ENCODE results near the gene DYRK3.
"Not testable (repeated sequence)": the region's sequence is repeated elsewhere in the genome, so short reads cannot be mapped to it uniquely, and the experiment has no call there.

The DYRK3 gene

GRCh38 chr1:206635080-206635977, at the start of gene DYRK3:
Gene DYRK3 (plus strand): TSS chr1:206635536. CDS start chr1:206635704, 168 bp downstream.
- DNase-seq (ENCODE audit: low read depth in 2 of 2): peak; percentile 79 to 89

GRCh38 chr1:206586501-206587445, 48.6 kb upstream of the DYRK3 start:
- no peak for DNase-seq (ENCODE audit: low read depth in 2 of 2)

- DNase-seq (ENCODE audit: low read depth in 2 of 2): no peak
These were observed 47.4 kb upstream of the DYRK3 start for GRCh38 chr1:206587904-206588303.

- DNase-seq (ENCODE audit: low read depth in 2 of 2): no peak
These were observed 46.8 kb upstream of the DYRK3 start for GRCh38 chr1:206588492-206588891.

GRCh38 chr1:206589206-206589605, 46.1 kb upstream of the DYRK3 start:
- no peak for DNase-seq (ENCODE audit: low read depth in 2 of 2)

- DNase-seq (ENCODE audit: low read depth in 2 of 2): peak; percentile 46 to 66
These were observed 45.1 kb upstream of the DYRK3 start for GRCh38 chr1:206590025-206590758.

GRCh38 chr1:206591226-206591625, 44.1 kb upstream of the DYRK3 start:
- no peak for DNase-seq (ENCODE audit: low read depth in 2 of 2)

GRCh38 chr1:206591696-206592095, 43.6 kb upstream of the DYRK3 start:
- DNase-seq (ENCODE audit: low read depth in 2 of 2): no peak

- DNase-seq (ENCODE audit: low read depth in 2 of 2): no peak
These were observed 41.9 kb upstream of the DYRK3 start for GRCh38 chr1:206593351-206593925.

GRCh38 chr1:206595581-206596318, 39.6 kb upstream of the DYRK3 start:
- DNase-seq (ENCODE audit: low read depth in 2 of 2): no peak

GRCh38 chr1:206596319-206596666, 39.0 kb upstream of the DYRK3 start:
- no peak for DNase-seq (ENCODE audit: low read depth in 2 of 2)

GRCh38 chr1:206600527-206600926, 34.8 kb upstream of the DYRK3 start:
- no peak for DNase-seq (ENCODE audit: low read depth in 2 of 2)

GRCh38 chr1:206604861-206605260, 30.5 kb upstream of the DYRK3 start:
- no peak for DNase-seq (ENCODE audit: low read depth in 2 of 2)

GRCh38 chr1:206606867-206607266, 28.5 kb upstream of the DYRK3 start:
- DNase-seq (ENCODE audit: low read depth in 2 of 2): no peak

- DNase-seq (ENCODE audit: low read depth in 2 of 2): peak; percentile 33 to 34
These were observed 27.1 kb upstream of the DYRK3 start for GRCh38 chr1:206608108-206608698.

GRCh38 chr1:206609229-206609991, 25.9 kb upstream of the DYRK3 start:
- DNase-seq (ENCODE audit: low read depth in 2 of 2): no peak

- peak; percentile 83 to 87 for DNase-seq (ENCODE audit: low read depth in 2 of 2)
These were observed 23.0 kb upstream of the DYRK3 start, which contains the start of gene EIF2D for GRCh38 chr1:206612129-206612876. Gene EIF2D (minus strand): TSS chr1:206612465. CDS start chr1:206612342, 123 bp downstream.

GRCh38 chr1:206626396-206626795, 8.9 kb upstream of the DYRK3 start:
- not testable (repeated sequence) for DNase-seq (ENCODE audit: low read depth in 2 of 2)

- DNase-seq (ENCODE audit: low read depth in 2 of 2): no peak
These were observed 6.4 kb upstream of the DYRK3 start for GRCh38 chr1:206628916-206629315.

Data from stimulated activated CD8-positive, alpha-beta memory T cell treated with anti-CD3 and anti-CD28 coated beads, Interleukin-7, amount 100 ng/mL, for 4 hours (primary cell).